ENCODE measurements around the gene CPAMD8.

GRCh38 chr19:16869331-16869972 lies 157.2 kb downstream of the CPAMD8 start:
- TF ChIP-seq CTCF (IDR thresholded peaks at IDR 0.05) (no peak), POLR2A (IDR thresholded peaks at IDR 0.05) (no peak)

All from body of pancreas (tissue), 4 donors.